SU-DHL-6 (cell line): ENCODE measurements around the gene MAP4.

Experiments
- CTCF ChIP-seq: fragments of 200-600 bp; sonication (generic); IDR thresholded peaks from one replicate; pipeline ENCODE4 v1.5.1; 2017; ENCODE audit warnings: antibody characterized with exemption, mild to moderate bottlenecking, low read length, moderate library complexity; ENCODE audit not compliant: insufficient read depth, poor library complexity, severe bottlenecking
- EZH2phosphoT487 ChIP-seq: fragments of 200-600 bp; sonication (generic), shearing (Covaris generic); conservative IDR thresholded peaks from 2 replicates; pipeline ENCODE4 v1.6.1; 2018; ENCODE audit warnings: mild to moderate bottlenecking, antibody characterized with exemption, low read length, moderate library complexity, mixed read lengths

DNA sequence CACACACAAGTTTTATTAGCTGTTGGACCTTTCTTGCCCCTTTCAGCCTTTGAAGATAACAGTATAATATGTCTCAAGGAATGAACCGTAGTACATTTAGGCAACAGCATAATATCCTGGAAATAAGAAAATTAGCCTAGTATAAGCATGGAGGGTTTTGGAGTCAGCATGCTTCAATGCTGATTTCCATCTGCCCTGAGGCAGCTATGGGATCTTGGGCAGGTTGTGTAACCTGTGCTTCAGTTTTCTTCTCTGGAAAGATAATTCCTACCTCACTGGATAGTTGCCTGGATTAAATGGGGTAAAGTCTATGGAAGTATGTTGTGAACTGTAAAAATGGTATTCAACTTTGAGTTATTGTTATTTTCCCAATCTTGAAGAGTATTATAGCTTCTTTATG, 211.6 kb downstream of the MAP4 start:
- TF ChIP-seq CTCF (no peak), EZH2phosphoT487 (no peak)
